ENCODE measurements around the gene NR3C2. TPM values are rescaled to one million over a fixed set of nuclear protein-coding genes. Genes with fewer than 3 reads are reported as not detected.
A peak's percentile ranks its signal among the peaks of the same experiment; 100 is the strongest.
"Not testable (repeated sequence)": the region's sequence is repeated elsewhere in the genome, so short reads cannot be mapped to it uniquely, and the experiment has no call there.

Gene NR3C2
- total RNA-seq, 2 donors from 2014 or later = 41.0 to 42.5 TPM

DNA sequence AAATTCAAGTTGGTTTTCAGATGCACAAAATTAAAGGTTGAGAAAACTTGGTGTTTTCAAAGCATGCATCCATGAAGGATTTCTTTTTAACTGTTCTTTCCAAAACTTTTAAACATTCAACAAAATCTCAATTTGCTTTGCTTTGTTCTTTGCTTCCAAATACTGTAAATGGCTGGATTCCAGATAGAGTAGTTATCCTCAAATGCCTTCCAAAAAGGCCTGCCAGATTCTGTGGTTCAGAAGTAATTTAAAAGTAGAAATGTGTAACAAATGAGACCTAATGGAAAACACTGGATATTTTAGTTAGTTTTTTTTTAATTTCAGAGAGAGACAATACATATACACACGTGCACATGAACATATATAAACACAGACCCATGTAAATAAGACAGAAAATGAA lies 97.3 kb downstream of the NR3C2 start:
- no peak for ATAC-seq

DNA sequence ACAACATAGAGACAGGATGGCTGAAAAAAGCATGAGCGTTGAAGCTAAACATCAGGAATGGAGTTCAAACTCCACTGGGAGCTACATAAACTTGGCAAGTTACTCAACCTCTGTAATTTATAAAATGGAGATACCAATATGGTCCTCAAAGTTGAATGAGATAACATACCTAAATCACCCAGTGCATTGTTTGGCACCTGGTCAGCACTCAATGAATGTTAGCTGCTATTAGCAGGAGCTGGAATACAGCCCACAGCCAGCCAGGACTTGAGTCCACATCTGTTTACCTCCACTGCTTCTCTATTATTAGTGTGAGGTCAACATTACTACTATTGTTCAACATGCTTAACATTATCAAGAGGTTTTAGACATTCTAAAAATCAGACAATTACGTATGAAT lies 97.9 kb downstream of the NR3C2 start:
- H3K27ac Mint-ChIP-seq = no peak overlapping the region
- no peak overlapping the region for H3K4me3 Mint-ChIP-seq
- peaks cover 15% of the 10 kb centered on the region for H3K4me1 Mint-ChIP-seq
- no peaks in the 10 kb centered on the region for H3K27me3 Mint-ChIP-seq
- ATAC-seq (no peak), DNase-seq (no peak)
- H3K36me3 Mint-ChIP-seq (ENCODE audit: low read depth) = no peaks in the 10 kb centered on the region
- no peaks in the 10 kb centered on the region for H3K9me3 ChIP-seq (ENCODE audit: control insufficient read depth, low read length, poor library complexity, severe bottlenecking)

More for the DNA sequence above, 97.3 kb downstream of the NR3C2 start:
- H3K9me3 ChIP-seq (ENCODE audit: control insufficient read depth, low read length, poor library complexity, severe bottlenecking) = no peaks in the 10 kb centered on the region
- Mint-ChIP-seq H3K4me1 (peaks cover 19% of the 10 kb centered on the region), H3K27me3 (no peaks in the 10 kb centered on the region), H3K4me3 (no peak overlapping the region), H3K27ac (no peak overlapping the region), H3K36me3 (ENCODE audit: low read depth) (no peaks in the 10 kb centered on the region)
- no peak for DNase-seq

DNA sequence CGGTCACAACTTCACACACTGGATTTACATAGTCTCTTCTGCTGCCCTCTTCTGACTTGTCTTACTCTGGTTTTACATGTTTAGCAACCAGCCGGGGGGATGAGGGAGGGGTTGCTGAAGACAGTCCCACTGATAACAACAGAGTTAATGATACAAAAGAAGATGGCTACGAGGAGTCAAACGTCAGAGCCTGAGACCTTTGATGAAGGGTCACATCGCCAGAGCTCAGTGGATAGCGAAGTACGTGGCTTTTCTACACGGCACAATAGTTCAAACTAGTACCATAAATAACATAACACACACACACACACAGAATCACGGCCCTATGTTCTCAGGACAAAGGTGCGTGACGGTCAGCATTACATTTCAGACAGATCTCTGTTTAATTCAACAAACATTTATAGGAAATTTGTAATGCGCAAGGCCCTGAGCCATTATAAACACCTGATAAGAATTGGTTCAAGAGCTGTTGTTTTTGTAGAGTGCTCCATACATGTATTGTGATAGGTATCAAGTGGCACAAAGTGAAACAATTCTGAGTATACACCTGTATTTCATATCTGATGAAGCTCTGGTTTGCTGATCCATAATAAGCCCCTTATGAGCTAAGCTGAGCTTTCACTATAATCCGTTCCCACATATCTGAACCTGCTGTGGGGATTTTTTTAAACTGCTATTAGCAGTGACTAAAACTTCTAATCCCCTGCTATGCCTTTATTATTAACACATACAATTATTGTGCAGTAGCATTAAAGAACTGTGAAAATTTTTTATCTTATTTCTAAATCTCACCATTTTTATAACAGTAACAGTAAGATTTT lies 100.0 kb downstream of the NR3C2 start:
- no peak overlapping the region for H3K4me3 Mint-ChIP-seq
- H3K27me3 Mint-ChIP-seq = no peaks in the 10 kb centered on the region
- DNase-seq (no peak), ATAC-seq (no peak)
- no peaks in the 10 kb centered on the region for H3K36me3 Mint-ChIP-seq (ENCODE audit: low read depth)
- no peaks in the 10 kb centered on the region for H3K9me3 ChIP-seq (ENCODE audit: control insufficient read depth, low read length, poor library complexity, severe bottlenecking)
- H3K4me1 Mint-ChIP-seq = peaks cover 10% of the 10 kb centered on the region
- H3K27ac Mint-ChIP-seq = no peak overlapping the region

DNA sequence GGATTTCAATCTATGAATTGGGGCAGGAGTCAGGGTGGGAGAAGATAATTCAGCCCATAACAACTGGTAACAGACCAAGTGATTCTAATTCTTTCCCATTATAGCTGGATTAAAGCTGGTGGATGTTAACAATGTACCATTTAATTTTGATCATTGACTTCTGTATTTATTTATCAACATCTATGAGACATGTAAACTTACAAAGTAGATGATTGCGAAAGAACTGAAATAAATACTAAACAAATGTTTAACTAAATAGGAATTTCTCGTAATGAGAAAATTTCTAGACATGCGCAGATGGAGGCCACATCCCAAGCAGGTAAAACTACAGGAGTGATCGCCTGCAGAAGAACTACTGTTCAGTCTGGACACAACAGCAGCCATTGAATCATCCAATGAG lies 107.1 kb downstream of the NR3C2 start:
- no peaks in the 10 kb centered on the region for H3K27me3 Mint-ChIP-seq
- DNase-seq = no peak
- H3K9me3 ChIP-seq (ENCODE audit: control insufficient read depth, low read length, poor library complexity, severe bottlenecking) = no peaks in the 10 kb centered on the region
- H3K4me3 Mint-ChIP-seq = peak overlapping the region; percentile 3
- no peak for ATAC-seq
- no peak overlapping the region for H3K27ac Mint-ChIP-seq
- H3K36me3 Mint-ChIP-seq (ENCODE audit: low read depth) = no peaks in the 10 kb centered on the region
- H3K4me1 Mint-ChIP-seq = peaks cover 4% of the 10 kb centered on the region

DNA sequence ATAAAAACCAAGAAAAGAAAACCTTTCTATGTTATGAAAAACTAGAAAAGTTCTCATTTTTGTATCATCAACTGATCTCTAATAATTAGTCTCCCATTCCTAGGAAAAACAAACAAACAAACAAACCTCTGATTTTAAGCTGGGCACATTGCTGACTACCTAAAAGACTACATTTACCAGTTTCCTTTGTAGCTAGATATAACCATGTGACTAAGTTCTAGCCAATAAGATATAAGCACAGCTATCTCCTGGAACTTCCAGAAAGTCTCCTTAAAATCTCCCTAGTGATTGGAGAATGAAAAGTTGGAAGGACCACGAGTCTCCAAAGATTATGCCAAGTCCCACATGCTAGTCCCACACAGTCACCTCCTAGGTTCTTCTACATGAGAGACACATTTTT lies 108.9 kb downstream of the NR3C2 start:
- Mint-ChIP-seq H3K36me3 (ENCODE audit: low read depth) (no peaks in the 10 kb centered on the region), H3K4me1 (peaks cover 5% of the 10 kb centered on the region), H3K27ac (no peak overlapping the region), H3K4me3 (no peak overlapping the region), H3K27me3 (no peaks in the 10 kb centered on the region)
- H3K9me3 ChIP-seq (ENCODE audit: control insufficient read depth, low read length, poor library complexity, severe bottlenecking) = no peaks in the 10 kb centered on the region
- DNase-seq (no peak), ATAC-seq (no peak)

DNA sequence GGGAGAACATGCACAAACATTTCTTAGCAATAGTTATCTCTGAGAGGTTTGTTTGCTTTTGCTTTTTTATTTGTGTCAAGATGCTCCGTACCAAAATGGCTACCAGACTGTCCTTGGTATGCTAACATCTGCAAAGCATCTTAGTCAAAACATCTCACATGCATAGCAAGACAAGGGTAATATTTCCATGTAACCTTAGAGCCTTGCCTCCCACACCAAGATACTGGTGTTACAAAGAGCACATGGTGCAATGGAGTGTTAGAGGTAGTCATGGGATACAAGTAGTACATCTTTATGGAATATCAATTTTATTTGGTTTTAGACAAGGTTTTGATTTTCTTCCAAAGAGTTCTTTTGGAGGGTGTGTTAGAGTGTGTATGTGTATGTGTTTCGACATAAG lies 109.7 kb downstream of the NR3C2 start:
- Mint-ChIP-seq H3K27ac (no peak overlapping the region), H3K4me1 (peaks cover 12% of the 10 kb centered on the region), H3K27me3 (no peaks in the 10 kb centered on the region)

DNA sequence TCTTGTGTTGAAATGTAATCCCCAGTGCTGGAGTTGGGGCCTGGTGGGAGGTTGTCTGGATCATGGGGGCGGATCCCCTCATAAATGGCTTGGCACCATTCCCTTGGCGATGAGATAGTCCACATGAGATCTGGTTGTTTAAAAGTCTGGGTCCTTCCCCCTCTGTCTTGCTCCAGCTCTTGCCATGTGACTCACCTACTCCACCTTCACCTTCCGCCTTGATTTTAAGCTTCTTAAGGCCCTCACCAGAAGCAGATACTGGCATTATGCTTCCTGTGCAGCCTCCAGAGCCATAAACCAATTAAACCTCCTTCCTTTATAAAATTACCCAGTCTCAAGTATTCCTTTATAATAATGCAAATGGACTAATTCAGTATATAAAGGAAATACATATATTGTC lies 111.5 kb downstream of the NR3C2 start:
- Mint-ChIP-seq H3K4me3 (no peak overlapping the region), H3K4me1 (peaks cover 15% of the 10 kb centered on the region), H3K27me3 (no peaks in the 10 kb centered on the region), H3K27ac (peak overlapping the region; percentile 0), H3K36me3 (ENCODE audit: low read depth) (no peaks in the 10 kb centered on the region)
- DNase-seq (no peak), ATAC-seq (no peak)
- no peaks in the 10 kb centered on the region for H3K9me3 ChIP-seq (ENCODE audit: control insufficient read depth, low read length, poor library complexity, severe bottlenecking)

More for the DNA sequence above, 109.7 kb downstream of the NR3C2 start:
- no peaks in the 10 kb centered on the region for H3K9me3 ChIP-seq (ENCODE audit: control insufficient read depth, low read length, poor library complexity, severe bottlenecking)
- ATAC-seq (no peak), DNase-seq (no peak)
- Mint-ChIP-seq H3K4me3 (no peak overlapping the region), H3K36me3 (ENCODE audit: low read depth) (no peaks in the 10 kb centered on the region)

DNA sequence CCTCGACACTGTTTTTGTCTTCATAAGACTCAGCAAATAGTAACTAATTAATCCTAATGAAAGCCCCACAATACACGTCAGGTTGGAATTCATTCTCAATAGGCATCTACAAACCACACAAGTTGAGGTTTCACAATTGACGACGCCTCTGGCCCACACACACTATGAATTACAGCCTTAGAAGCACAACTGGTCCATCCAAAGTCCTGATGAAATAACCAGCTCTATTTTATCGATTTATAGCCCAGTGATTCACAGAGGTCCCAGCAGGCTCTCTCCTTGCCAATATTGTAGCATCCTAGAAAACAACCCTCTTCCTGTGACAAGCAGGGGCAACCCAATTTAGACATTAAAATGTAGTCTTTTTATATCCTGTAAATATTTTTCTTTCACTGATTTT lies 112.1 kb downstream of the NR3C2 start:
- H3K4me3 Mint-ChIP-seq = no peak overlapping the region
- peaks cover 19% of the 10 kb centered on the region for H3K4me1 Mint-ChIP-seq
- H3K36me3 Mint-ChIP-seq (ENCODE audit: low read depth) = no peaks in the 10 kb centered on the region
- no peak for ATAC-seq
- peak overlapping the region; percentile 0 for H3K27ac Mint-ChIP-seq
- DNase-seq = no peak
- H3K27me3 Mint-ChIP-seq = no peaks in the 10 kb centered on the region
- H3K9me3 ChIP-seq (ENCODE audit: control insufficient read depth, low read length, poor library complexity, severe bottlenecking) = no peaks in the 10 kb centered on the region

DNA sequence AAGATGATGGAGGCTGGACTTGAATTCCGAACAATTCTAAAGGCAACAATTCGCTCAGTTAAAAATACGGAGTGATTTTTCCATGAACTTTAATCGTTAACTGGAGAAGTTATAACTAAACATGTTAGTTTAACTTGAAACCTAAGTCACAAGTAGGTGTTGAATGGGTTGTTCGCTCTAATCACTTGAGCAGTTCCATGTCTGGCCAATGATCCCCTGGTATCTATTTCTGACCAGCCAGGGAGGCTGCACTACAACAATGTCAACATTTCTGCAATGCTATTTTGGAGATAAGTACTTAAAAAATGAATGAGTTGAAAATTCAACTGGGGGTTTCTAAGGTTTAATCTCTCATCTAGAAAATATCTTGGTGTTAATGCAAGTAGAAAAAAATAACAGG lies 112.5 kb downstream of the NR3C2 start:
- Mint-ChIP-seq H3K27me3 (no peaks in the 10 kb centered on the region), H3K4me3 (no peak overlapping the region), H3K27ac (no peak overlapping the region), H3K36me3 (ENCODE audit: low read depth) (no peaks in the 10 kb centered on the region), H3K4me1 (peaks cover 23% of the 10 kb centered on the region)
- DNase-seq (no peak), ATAC-seq (no peak)
- no peaks in the 10 kb centered on the region for H3K9me3 ChIP-seq (ENCODE audit: control insufficient read depth, low read length, poor library complexity, severe bottlenecking)

DNA sequence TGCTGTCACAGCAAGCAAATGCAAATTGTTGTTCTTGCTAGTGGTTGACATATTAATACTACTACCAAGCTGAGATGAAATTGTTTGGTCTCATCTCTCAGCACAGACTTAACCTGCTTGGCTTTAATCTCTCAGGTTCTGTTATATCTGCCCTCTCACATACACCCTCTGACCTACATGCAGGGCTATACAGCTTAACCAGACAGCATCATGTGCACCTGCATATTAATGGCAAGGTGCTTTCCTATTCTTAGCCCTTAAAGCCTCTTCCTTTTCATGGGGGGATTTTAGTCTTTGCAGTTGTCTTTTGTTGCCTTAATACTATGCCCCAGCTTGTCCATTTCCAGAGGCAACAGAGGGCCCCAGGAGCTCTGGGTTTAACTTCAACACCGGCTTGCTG lies 114.5 kb downstream of the NR3C2 start:
- Mint-ChIP-seq H3K4me3 (no peak overlapping the region), H3K27me3 (no peaks in the 10 kb centered on the region), H3K4me1 (peaks cover 23% of the 10 kb centered on the region), H3K27ac (peak overlapping the region; percentile 21), H3K36me3 (ENCODE audit: low read depth) (peaks cover 2% of the 10 kb centered on the region)
- H3K9me3 ChIP-seq (ENCODE audit: control insufficient read depth, low read length, poor library complexity, severe bottlenecking) = no peaks in the 10 kb centered on the region
- ATAC-seq = peak; percentile 51
- no peak for DNase-seq

DNA sequence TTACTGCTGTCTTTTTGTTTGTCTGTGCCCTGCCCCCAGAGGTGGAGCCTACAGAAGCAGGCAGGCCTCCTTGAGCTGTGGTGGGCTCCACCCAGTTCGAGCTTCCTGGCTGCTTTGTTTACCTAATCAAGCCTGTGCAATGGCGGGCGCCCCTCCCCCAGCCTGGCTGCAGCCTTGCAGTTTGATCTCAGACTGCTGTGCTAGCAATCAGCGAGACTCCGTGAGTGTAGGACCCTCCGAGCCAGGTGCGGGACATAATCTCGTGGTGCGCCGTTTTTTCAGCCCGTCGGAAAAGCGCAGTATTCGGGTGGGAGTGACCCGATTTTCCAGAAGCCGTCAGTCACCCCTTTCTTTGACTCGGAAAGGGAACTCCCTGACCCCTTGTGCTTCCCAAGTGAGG lies 118.9 kb downstream of the NR3C2 start:
- H3K4me3 Mint-ChIP-seq; H3K27ac Mint-ChIP-seq; ATAC-seq; H3K9me3 ChIP-seq (ENCODE audit: control insufficient read depth, low read length, poor library complexity, severe bottlenecking); DNase-seq; H3K36me3 Mint-ChIP-seq (ENCODE audit: low read depth); H3K27me3 Mint-ChIP-seq: not testable (repeated sequence)
- H3K4me1 Mint-ChIP-seq = peaks cover 18% of the 10 kb centered on the region

DNA sequence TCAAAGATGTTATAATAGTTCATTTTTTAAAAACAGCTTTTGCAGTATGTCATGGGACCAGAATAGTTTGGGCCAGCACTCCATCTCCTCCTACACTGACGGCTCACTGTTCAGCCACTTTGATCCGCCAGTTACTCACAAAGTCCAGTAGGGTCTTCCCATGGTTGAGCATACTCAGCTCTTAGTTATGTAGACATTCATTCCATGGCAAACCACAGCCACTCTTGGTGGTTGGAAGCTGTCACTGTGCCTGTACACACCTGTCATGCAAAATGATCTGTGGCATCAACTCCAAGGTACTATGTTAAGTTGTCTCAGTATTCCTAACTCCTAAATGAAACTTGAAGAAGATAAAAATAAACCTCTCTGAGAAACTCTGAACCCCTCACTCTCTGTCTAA lies 127.2 kb downstream of the NR3C2 start:
- no peak overlapping the region for H3K27ac Mint-ChIP-seq
- H3K9me3 ChIP-seq (ENCODE audit: control insufficient read depth, low read length, poor library complexity, severe bottlenecking) = no peaks in the 10 kb centered on the region
- H3K4me1 Mint-ChIP-seq = peaks cover 10% of the 10 kb centered on the region
- ATAC-seq = no peak
- DNase-seq = no peak
- no peak overlapping the region for H3K4me3 Mint-ChIP-seq
- H3K36me3 Mint-ChIP-seq (ENCODE audit: low read depth) = no peaks in the 10 kb centered on the region
- no peaks in the 10 kb centered on the region for H3K27me3 Mint-ChIP-seq

DNA sequence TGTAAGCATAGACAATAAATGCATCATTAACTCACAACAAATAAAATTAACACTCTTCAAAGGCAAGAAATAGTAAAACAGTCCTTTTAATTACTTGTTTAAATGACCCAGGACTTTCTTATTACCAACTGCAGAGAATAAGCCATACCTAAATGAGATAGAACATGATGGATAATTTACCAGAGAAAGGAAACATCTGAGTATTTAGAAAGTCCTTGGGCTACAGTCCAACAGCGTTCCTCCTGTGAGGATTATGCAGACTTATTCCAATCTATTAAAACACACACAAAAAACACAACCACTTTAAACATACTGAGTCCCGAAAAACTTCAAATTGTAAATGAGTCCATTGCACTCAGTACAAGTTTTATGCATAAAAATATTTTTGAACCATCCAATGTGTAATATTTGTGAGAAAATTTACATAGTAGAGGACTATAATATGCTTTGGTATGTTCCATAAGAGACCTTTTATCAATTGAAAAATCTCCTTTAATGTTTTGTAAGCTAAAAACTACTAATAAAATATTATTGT lies 129.2 kb downstream of the NR3C2 start:
- Mint-ChIP-seq H3K27me3 (no peaks in the 10 kb centered on the region), H3K27ac (no peak overlapping the region), H3K4me3 (no peak overlapping the region), H3K4me1 (peaks cover 13% of the 10 kb centered on the region), H3K36me3 (ENCODE audit: low read depth) (no peaks in the 10 kb centered on the region)
- ATAC-seq = no peak
- no peak for DNase-seq
- H3K9me3 ChIP-seq (ENCODE audit: control insufficient read depth, low read length, poor library complexity, severe bottlenecking) = no peaks in the 10 kb centered on the region

DNA sequence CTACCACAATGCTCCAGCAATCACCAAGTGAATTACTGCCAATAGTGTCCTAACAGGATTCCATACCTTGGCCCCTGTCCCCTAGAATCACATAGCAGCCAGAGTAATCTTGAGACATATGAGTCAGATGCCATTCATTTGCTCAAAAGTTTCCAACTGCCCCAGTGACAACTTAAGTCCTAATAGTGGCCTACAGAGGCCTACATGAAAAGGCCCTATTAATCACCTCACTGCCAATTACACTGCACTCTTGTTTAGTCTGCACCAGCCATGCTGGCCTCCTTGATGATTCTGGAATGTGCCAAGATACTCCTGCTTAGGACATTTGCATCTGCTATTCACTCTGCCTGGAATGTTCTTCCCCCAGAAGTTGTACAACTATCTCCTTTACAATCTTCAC lies 130.7 kb downstream of the NR3C2 start:
- H3K27me3 Mint-ChIP-seq = no peaks in the 10 kb centered on the region
- DNase-seq (no peak), ATAC-seq (no peak)
- H3K4me3 Mint-ChIP-seq = no peak overlapping the region
- H3K9me3 ChIP-seq (ENCODE audit: control insufficient read depth, low read length, poor library complexity, severe bottlenecking) = no peaks in the 10 kb centered on the region
- no peaks in the 10 kb centered on the region for H3K36me3 Mint-ChIP-seq (ENCODE audit: low read depth)
- peaks cover 16% of the 10 kb centered on the region for H3K4me1 Mint-ChIP-seq
- H3K27ac Mint-ChIP-seq = no peak overlapping the region

All from T-helper 17 cell (primary cell).